Ishikawa (cell line): ENCODE measurements around the gene KCNIP4.

Experiments used
- CREB1 ChIP-seq: IDR thresholded peaks from 2 replicates; pipeline ENCODE4 v1.6.1; 2012; ENCODE audit warnings: low read depth
- EP300 ChIP-seq: IDR thresholded peaks from 2 replicates; pipeline ENCODE4 v1.6.1; 2012; ENCODE audit warnings: borderline replicate concordance
- MAX ChIP-seq: IDR thresholded peaks from 2 replicates; pipeline ENCODE4 v1.6.1; 2012
- NFIC ChIP-seq: IDR thresholded peaks from 2 replicates; pipeline ENCODE4 v1.6.1; 2012
- TAF1 ChIP-seq: IDR thresholded peaks from 2 replicates; pipeline ENCODE4 v1.6.1; 2012; ENCODE audit warnings: low read depth, mild to moderate bottlenecking
- TCF12 ChIP-seq: IDR thresholded peaks from 2 replicates; pipeline ENCODE4 v1.6.1; 2012; ENCODE audit warnings: low read depth
- TF ChIP-seq, protein P1 (sequence below): IDR thresholded peaks from 2 replicates; pipeline ENCODE4 v1.6.1; 2012; ENCODE audit warnings: low read depth, mild to moderate bottlenecking

DNA sequence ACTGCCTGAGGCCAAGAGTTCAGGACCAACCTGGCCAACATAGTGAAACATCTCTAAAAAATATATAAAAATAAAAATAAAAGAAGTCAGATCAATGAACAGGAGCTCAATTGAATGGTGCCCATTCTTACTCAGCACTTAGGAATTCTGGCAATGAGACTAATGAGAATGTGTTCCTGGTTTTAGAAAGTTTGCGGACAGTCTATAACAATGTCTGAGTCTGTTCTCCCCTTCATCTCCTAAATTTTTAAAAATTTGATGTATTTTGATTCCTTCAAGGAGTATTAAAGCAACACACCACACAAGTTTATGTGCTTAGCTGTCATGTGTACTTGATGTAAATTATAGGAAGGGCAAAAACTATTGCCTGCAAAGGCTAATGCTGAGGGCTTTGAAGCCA lies 30.6 kb upstream of the KCNIP4 start:
- TF ChIP-seq CREB1 (no peak), TCF12 (no peak), NFIC (no peak), TAF1 (no peak), MAX (no peak), EP300 (no peak)
- TF ChIP-seq, protein P1, sequence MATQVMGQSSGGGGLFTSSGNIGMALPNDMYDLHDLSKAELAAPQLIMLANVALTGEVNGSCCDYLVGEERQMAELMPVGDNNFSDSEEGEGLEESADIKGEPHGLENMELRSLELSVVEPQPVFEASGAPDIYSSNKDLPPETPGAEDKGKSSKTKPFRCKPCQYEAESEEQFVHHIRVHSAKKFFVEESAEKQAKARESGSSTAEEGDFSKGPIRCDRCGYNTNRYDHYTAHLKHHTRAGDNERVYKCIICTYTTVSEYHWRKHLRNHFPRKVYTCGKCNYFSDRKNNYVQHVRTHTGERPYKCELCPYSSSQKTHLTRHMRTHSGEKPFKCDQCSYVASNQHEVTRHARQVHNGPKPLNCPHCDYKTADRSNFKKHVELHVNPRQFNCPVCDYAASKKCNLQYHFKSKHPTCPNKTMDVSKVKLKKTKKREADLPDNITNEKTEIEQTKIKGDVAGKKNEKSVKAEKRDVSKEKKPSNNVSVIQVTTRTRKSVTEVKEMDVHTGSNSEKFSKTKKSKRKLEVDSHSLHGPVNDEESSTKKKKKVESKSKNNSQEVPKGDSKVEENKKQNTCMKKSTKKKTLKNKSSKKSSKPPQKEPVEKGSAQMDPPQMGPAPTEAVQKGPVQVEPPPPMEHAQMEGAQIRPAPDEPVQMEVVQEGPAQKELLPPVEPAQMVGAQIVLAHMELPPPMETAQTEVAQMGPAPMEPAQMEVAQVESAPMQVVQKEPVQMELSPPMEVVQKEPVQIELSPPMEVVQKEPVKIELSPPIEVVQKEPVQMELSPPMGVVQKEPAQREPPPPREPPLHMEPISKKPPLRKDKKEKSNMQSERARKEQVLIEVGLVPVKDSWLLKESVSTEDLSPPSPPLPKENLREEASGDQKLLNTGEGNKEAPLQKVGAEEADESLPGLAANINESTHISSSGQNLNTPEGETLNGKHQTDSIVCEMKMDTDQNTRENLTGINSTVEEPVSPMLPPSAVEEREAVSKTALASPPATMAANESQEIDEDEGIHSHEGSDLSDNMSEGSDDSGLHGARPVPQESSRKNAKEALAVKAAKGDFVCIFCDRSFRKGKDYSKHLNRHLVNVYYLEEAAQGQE, result no peak
